ENCODE data around the gene HBA2. TPM values are rescaled to one million over a fixed set of nuclear protein-coding genes. Genes with fewer than 3 reads are reported as not detected.

Gene HBA2
- total RNA-seq, 4 donors from 2014 or later = 52.8 to 638 (median 317) TPM

- Histone ChIP-seq H3K4me1 (peaks cover 0 to 15% of the 10 kb centered on the region in 2 donors), H3K27ac (no peak overlapping the region), H3K9me3 (no peaks in the 10 kb centered on the region), H3K27me3 (peaks cover 27 to 30% of the 10 kb centered on the region in 2 donors), H3K4me3 (peak overlapping the region in 1 of 2 donors; percentile 12), H3K36me3 (no peaks in the 10 kb centered on the region)
- TF ChIP-seq CTCF (IDR thresholded peaks at IDR 0.05) (peak in 2 of 4 experiments; percentile 89 to 91), POLR2A (IDR thresholded peaks at IDR 0.05) (no peak)
- DNase-seq = no peak
- intact Hi-C loops (cut with DNase I; ENCODE audit: low total_unique reads) = no loop called here
Measured at GRCh38 chr16:180681-181564, 8.2 kb downstream of the HBA2 start.

- Histone ChIP-seq H3K36me3 (no peaks in the 10 kb centered on the region), H3K27me3 (peaks cover 27 to 30% of the 10 kb centered on the region in 2 donors), H3K4me3 (no peak overlapping the region), H3K27ac (no peak overlapping the region), H3K9me3 (no peaks in the 10 kb centered on the region), H3K4me1 (peaks cover 0 to 15% of the 10 kb centered on the region in 2 donors)
- TF ChIP-seq CTCF (IDR thresholded peaks at IDR 0.05) (peak in 2 of 4 experiments; percentile 77 to 84), POLR2A (IDR thresholded peaks at IDR 0.05) (no peak)
- intact Hi-C loops (cut with DNase I; ENCODE audit: low total_unique reads) = no loop called here
- peak; percentile 53 to 67 for DNase-seq
Measured at GRCh38 chr16:181565-182021, 8.9 kb downstream of the HBA2 start.

GRCh38 chr16:183005-183404 is 10.3 kb downstream of the HBA2 start:
- intact Hi-C loops (cut with DNase I; ENCODE audit: low total_unique reads) = no loop called here
- no peak overlapping the region for H3K27ac ChIP-seq
- H3K27me3 ChIP-seq = peaks cover 19 to 22% of the 10 kb centered on the region in 2 donors
- TF ChIP-seq POLR2A (IDR thresholded peaks at IDR 0.05) (no peak), CTCF (IDR thresholded peaks at IDR 0.05) (no peak)
- no peaks in the 10 kb centered on the region for H3K36me3 ChIP-seq
- peaks cover 0 to 15% of the 10 kb centered on the region in 2 donors for H3K4me1 ChIP-seq
- H3K4me3 ChIP-seq = no peak overlapping the region
- no peak for DNase-seq
- no peaks in the 10 kb centered on the region for H3K9me3 ChIP-seq

GRCh38 chr16:185213-185612 is 12.5 kb downstream of the HBA2 start:
- H3K27me3 ChIP-seq = peaks cover 0 to 5% of the 10 kb centered on the region in 2 donors
- H3K4me1 ChIP-seq = peaks cover 0 to 11% of the 10 kb centered on the region in 2 donors
- H3K9me3 ChIP-seq = no peaks in the 10 kb centered on the region
- no peak for DNase-seq
- TF ChIP-seq POLR2A (IDR thresholded peaks at IDR 0.05) (no peak), CTCF (IDR thresholded peaks at IDR 0.05) (no peak)
- no peak overlapping the region for H3K4me3 ChIP-seq
- no peak overlapping the region for H3K27ac ChIP-seq
- no peaks in the 10 kb centered on the region for H3K36me3 ChIP-seq
- intact Hi-C loops (cut with DNase I; ENCODE audit: low total_unique reads) = no loop called here

GRCh38 chr16:185691-186090 is 13.0 kb downstream of the HBA2 start:
- H3K4me3 ChIP-seq = no peak overlapping the region
- no peaks in the 10 kb centered on the region for H3K36me3 ChIP-seq
- no peak overlapping the region for H3K27ac ChIP-seq
- TF ChIP-seq CTCF (IDR thresholded peaks at IDR 0.05) = no peak
- TF ChIP-seq POLR2A (IDR thresholded peaks at IDR 0.05) = no peak
- H3K27me3 ChIP-seq = peaks cover 0 to 1% of the 10 kb centered on the region in 2 donors
- intact Hi-C loops (cut with DNase I; ENCODE audit: low total_unique reads) = no loop called here
- H3K4me1 ChIP-seq = peaks cover 0 to 7% of the 10 kb centered on the region in 2 donors
- no peak for DNase-seq
- H3K9me3 ChIP-seq = no peaks in the 10 kb centered on the region
